AG09309 (cell line): ENCODE data around the gene KRT38.
"Not testable (repeated sequence)": the region's sequence is repeated elsewhere in the genome, so short reads cannot be mapped to it uniquely, and the experiment has no call there.

ENCODE experiments used
- DNase-seq: peaks from one replicate; pipeline ENCODE4 v3.0.0-alpha.2; 2010; ENCODE audit warnings: low read depth
- H3K4me3 ChIP-seq: 2 replicates; pipeline ENCODE4 v1.5.1; 2011; ENCODE audit warnings: mild to moderate bottlenecking, low read depth, low read length, moderate library complexity; ENCODE audit not compliant: control insufficient read depth
- TF ChIP-seq, protein P1 (sequence below): IDR thresholded peaks from 2 replicates; pipeline ENCODE4 v1.5.1; 2011; ENCODE audit warnings: mild to moderate bottlenecking, low read depth, low read length, inconsistent platforms; ENCODE audit not compliant: insufficient read depth, control insufficient read depth; ENCODE audit errors: missing control alignments

KRT38 gene

GRCh38 chr17:41429667-41430066 is 11.1 kb downstream of the KRT38 start:
- H3K4me3 ChIP-seq, result no peak overlapping the region
- no peak for DNase-seq
- TF ChIP-seq, protein P1, sequence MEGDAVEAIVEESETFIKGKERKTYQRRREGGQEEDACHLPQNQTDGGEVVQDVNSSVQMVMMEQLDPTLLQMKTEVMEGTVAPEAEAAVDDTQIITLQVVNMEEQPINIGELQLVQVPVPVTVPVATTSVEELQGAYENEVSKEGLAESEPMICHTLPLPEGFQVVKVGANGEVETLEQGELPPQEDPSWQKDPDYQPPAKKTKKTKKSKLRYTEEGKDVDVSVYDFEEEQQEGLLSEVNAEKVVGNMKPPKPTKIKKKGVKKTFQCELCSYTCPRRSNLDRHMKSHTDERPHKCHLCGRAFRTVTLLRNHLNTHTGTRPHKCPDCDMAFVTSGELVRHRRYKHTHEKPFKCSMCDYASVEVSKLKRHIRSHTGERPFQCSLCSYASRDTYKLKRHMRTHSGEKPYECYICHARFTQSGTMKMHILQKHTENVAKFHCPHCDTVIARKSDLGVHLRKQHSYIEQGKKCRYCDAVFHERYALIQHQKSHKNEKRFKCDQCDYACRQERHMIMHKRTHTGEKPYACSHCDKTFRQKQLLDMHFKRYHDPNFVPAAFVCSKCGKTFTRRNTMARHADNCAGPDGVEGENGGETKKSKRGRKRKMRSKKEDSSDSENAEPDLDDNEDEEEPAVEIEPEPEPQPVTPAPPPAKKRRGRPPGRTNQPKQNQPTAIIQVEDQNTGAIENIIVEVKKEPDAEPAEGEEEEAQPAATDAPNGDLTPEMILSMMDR, result no peak

GRCh38 chr17:41428591-41429291 is 12.0 kb downstream of the KRT38 start:
- TF ChIP-seq, protein P1, result no peak
- DNase-seq, result no peak
- no peak overlapping the region for H3K4me3 ChIP-seq

DNA sequence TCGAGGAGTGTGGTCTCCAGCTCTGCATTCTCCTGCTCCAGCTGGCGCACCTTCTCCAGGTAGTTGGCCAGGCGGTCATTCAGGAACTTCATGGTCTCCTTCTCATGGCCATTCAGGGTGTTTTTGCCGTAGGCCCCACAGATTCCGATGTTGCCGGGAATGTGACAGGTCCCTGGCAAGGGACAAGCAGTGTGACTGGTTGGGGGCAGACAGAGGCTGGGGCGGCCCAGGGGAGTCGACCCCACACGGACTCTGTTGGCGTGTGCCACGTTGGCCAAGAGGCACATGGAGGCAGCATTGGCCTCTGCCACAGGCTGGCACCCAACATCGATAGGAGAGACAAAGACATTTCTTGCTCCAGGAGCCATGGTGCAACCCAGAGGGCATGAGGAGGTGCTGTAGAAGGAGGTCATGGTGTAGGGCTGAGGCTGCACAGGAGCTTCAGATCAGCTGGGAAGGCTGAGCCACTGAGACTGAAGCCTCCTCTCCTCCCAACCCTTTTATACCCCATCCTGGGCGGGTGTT is 16.6 kb downstream of the KRT38 start, which contains the start of gene KRT37:
TSS of gene KRT37 (minus strand) at position 475 of the 525 bp plus-strand sequence. CDS start at position 413, 62 bp downstream.
- no peak for DNase-seq
- TF ChIP-seq, protein P1, result no peak
- no peak within 1 kb of the TSS for H3K4me3 ChIP-seq

- H3K4me3 ChIP-seq, DNase-seq: not testable (repeated sequence)
Observed at GRCh38 chr17:41422586-41422985, 18.2 kb downstream of the KRT38 start.

GRCh38 chr17:41421617-41422016 is 19.2 kb downstream of the KRT38 start:
- TF ChIP-seq, protein P1, result no peak
- no peak for DNase-seq
- no peak overlapping the region for H3K4me3 ChIP-seq

DNA sequence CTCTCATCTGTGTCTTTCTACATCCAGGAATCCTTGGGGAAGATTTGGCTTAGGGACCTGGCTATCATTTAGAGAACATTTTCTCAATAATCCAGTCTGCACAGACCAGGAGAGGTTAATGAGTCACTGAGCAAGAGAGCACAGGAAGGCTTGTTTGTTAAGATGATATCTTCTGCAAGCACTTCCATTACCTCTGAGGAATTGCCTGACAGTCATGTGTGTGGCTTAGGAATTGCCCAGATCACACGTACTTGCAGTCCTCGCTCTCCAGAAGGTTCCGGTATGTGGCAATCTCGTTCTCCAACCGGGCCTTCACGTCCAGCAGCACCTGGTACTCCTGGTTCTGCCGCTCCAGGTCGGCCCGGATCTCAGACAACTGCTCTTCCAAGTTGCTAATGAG is 19.7 kb downstream of the KRT38 start:
- no peak overlapping the region for H3K4me3 ChIP-seq
- DNase-seq, result no peak
- TF ChIP-seq, protein P1, result no peak

GRCh38 chr17:41420134-41420533 is 20.6 kb downstream of the KRT38 start:
- DNase-seq, result no peak
- H3K4me3 ChIP-seq, result no peak overlapping the region
- TF ChIP-seq, protein P1, result no peak
